ENCODE results near the gene ANKS1B.
"Not testable (repeated sequence)": the region's sequence is repeated elsewhere in the genome, so short reads cannot be mapped to it uniquely, and the experiment has no call there.

The ANKS1B gene

DNA sequence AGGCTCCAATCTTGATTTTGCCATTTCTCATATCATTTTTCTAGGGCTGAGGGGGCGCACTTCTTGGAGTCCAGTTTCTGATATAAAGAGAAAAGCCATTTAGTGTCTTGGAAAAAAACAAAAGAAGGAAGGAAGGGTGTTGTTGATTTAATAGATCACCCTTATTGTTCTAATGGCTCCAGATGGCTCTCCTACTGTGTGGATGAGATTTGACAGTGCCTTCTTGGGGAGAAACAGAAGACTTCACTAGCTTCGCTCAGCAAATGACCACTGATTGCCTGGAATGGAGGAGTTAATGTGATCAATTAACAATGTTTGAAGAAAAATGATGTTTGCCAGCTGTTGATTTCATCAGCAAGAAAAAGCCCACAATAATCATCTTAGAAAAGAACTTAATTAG, 1123.5 kb downstream of the ANKS1B start:
- H3K9me3 ChIP-seq (ENCODE audit: low read length), result no peaks in the 10 kb centered on the region
- peaks cover 22% of the 10 kb centered on the region for H3K4me1 ChIP-seq (ENCODE audit: insufficient read depth, low read length)
- H3K36me3 ChIP-seq (ENCODE audit: insufficient read depth, low read length), result no peaks in the 10 kb centered on the region
- H3K4me3 ChIP-seq (ENCODE audit: low read length), result no peak overlapping the region
- H2AFZ ChIP-seq (ENCODE audit: low read depth, low read length), result no peak overlapping the region
- H3K27me3 ChIP-seq (ENCODE audit: insufficient read depth, low read length), result no peaks in the 10 kb centered on the region

DNA sequence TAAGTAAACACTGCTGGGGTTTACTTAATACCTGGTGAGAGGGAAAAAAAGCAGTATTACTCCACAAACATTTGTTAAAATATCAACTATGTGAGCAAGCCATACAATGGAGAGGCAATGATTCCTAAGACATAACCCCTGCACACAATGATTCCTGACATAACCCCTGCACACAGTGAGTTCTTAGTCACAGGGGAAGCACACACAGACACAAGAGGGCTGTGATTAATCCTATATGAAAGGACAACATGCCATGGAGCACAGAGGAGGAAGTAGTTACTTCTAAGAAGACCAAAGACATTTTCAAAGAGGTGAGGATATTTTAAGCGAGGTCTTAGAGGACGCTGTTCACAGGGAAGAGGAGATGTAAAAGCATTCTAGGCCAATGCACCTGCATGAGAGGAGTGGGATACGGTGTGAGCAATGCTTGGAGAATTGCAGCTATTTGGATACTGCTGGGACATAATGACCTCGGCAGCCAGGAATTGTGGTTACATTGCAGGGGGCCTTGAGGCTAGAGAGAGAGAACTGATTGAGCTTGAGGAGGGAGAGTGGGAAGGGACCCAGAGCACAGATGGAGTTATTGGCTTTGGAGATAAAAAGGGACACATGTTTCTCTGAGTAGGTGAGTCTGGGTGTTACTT, 1127.7 kb downstream of the ANKS1B start:
- no peaks in the 10 kb centered on the region for H3K9me3 ChIP-seq (ENCODE audit: low read length)
- no peaks in the 10 kb centered on the region for H3K36me3 ChIP-seq (ENCODE audit: insufficient read depth, low read length)
- no peak overlapping the region for H3K4me3 ChIP-seq (ENCODE audit: low read length)
- H2AFZ ChIP-seq (ENCODE audit: low read depth, low read length), result no peak overlapping the region
- H3K4me1 ChIP-seq (ENCODE audit: insufficient read depth, low read length), result peaks cover 12% of the 10 kb centered on the region
- H3K27me3 ChIP-seq (ENCODE audit: insufficient read depth, low read length), result no peaks in the 10 kb centered on the region

DNA sequence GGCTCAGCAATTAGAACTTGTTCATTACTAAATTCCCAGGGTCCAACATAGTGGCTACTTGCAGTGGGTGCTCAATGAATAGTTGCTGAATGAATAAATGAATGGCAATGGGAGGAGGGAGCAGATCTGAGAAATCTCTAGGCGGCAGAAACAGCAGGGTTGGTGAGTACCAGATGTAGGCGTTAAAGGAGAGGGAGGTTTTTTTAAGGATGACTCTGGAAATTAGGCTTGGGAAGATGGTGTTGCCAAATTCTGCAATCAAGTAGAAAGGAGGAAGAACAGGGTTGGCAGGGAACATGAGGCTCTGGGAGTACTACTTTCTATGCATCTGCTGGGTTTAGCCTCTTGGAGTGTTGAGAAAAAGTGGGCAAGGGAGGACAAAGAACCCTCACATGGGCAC, 1132.6 kb downstream of the ANKS1B start:
- H3K9me3 ChIP-seq (ENCODE audit: low read length), result no peaks in the 10 kb centered on the region
- H3K4me1 ChIP-seq (ENCODE audit: insufficient read depth, low read length), result peaks cover 3% of the 10 kb centered on the region
- H3K36me3 ChIP-seq (ENCODE audit: insufficient read depth, low read length), result no peaks in the 10 kb centered on the region
- H2AFZ ChIP-seq (ENCODE audit: low read depth, low read length), result no peak overlapping the region
- H3K27me3 ChIP-seq (ENCODE audit: insufficient read depth, low read length), result no peaks in the 10 kb centered on the region
- H3K4me3 ChIP-seq (ENCODE audit: low read length), result no peak overlapping the region

DNA sequence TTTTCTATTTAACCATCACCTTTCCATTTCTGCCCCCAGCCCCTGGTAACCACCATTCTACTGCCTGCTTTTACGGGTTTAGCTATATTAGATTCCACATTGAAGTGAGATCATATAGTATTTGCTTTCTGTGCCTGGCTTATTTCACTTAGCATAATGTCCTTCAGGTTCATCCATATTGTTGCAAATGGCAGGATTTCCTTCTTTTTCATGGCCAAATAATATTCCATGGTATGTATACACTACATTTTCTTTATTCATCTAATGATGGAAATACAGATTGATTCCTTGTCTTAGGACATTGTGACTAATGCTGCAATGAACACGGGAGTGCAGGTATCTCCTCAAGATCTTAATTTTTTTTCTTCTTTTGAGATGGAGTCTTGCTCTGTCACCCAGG, 1137.5 kb downstream of the ANKS1B start:
- Histone ChIP-seq H3K27me3 (ENCODE audit: insufficient read depth, low read length) (no peaks in the 10 kb centered on the region), H2AFZ (ENCODE audit: low read depth, low read length) (no peak overlapping the region), H3K9me3 (ENCODE audit: low read length) (no peaks in the 10 kb centered on the region), H3K4me1 (ENCODE audit: insufficient read depth, low read length) (no peaks in the 10 kb centered on the region), H3K36me3 (ENCODE audit: insufficient read depth, low read length) (no peaks in the 10 kb centered on the region), H3K4me3 (ENCODE audit: low read length) (no peak overlapping the region)

DNA sequence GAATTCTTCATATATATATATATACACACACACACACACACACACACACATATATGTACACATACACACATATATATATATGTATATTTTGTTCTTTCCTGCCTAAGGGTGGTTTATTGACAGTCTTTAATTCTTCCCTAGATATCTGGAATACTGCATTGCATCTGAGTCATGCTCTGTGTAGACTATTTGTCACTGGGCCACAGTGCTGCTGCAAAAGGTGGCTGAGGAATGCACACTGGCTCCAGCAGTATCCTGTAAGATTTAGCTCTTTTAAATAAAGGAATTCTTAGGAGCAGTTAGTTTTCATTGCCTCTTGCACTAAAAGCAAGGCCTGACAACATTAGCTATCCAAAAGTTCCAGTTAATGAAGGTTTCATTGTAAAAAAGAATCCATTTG, 1138.8 kb downstream of the ANKS1B start:
- H3K4me1 ChIP-seq (ENCODE audit: insufficient read depth, low read length), result no peaks in the 10 kb centered on the region
- no peak overlapping the region for H3K4me3 ChIP-seq (ENCODE audit: low read length)
- no peak overlapping the region for H2AFZ ChIP-seq (ENCODE audit: low read depth, low read length)
- H3K36me3 ChIP-seq (ENCODE audit: insufficient read depth, low read length), result no peaks in the 10 kb centered on the region
- no peaks in the 10 kb centered on the region for H3K27me3 ChIP-seq (ENCODE audit: insufficient read depth, low read length)
- H3K9me3 ChIP-seq (ENCODE audit: low read length), result no peaks in the 10 kb centered on the region

DNA sequence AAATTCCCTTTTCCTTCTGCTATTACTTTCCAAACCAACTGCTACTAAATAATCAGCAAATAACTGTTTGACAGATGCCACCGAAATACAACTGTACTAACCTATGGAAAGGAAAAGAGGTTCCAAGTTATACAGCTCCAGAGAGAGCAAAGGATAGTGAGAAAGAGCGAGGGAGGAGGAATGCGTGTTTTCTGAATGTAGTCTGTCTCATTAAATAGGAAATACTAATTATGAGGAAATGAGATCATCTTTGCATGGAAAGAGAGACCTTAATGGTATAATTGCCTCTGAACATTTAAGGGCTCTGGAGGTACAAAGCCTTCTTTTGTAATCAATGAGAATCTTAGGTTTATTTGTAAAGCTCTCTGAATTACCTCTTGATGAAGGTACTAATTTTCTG, 1144.4 kb downstream of the ANKS1B start:
- H3K4me3 ChIP-seq (ENCODE audit: low read length), result no peak overlapping the region
- no peaks in the 10 kb centered on the region for H3K36me3 ChIP-seq (ENCODE audit: insufficient read depth, low read length)
- no peaks in the 10 kb centered on the region for H3K4me1 ChIP-seq (ENCODE audit: insufficient read depth, low read length)
- no peak overlapping the region for H2AFZ ChIP-seq (ENCODE audit: low read depth, low read length)
- H3K27me3 ChIP-seq (ENCODE audit: insufficient read depth, low read length), result no peaks in the 10 kb centered on the region
- no peaks in the 10 kb centered on the region for H3K9me3 ChIP-seq (ENCODE audit: low read length)

DNA sequence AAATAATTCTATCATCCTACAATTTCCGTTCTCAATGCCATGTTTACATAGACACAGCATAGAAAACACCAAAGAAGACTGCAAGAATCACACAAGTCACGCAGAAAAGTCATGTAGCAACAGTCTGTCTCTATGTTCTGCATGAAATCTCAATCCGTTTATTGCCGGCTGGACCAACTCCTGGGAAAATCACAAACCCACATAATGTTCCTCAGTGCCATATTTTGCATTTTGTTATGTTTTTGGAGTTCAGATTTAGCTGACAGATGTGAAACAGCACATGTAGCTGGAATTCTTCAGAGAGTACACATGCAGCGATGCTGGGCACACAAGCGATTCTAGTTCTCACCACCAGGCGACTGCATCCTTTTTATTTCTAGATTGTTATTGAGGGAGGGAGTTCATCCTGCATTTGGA, 1146.5 kb downstream of the ANKS1B start:
- Histone ChIP-seq H3K4me1 (ENCODE audit: insufficient read depth, low read length) (no peaks in the 10 kb centered on the region), H3K27me3 (ENCODE audit: insufficient read depth, low read length) (no peaks in the 10 kb centered on the region), H3K4me3 (ENCODE audit: low read length) (no peak overlapping the region), H3K9me3 (ENCODE audit: low read length) (no peaks in the 10 kb centered on the region), H3K36me3 (ENCODE audit: insufficient read depth, low read length) (no peaks in the 10 kb centered on the region), H2AFZ (ENCODE audit: low read depth, low read length) (no peak overlapping the region)

DNA sequence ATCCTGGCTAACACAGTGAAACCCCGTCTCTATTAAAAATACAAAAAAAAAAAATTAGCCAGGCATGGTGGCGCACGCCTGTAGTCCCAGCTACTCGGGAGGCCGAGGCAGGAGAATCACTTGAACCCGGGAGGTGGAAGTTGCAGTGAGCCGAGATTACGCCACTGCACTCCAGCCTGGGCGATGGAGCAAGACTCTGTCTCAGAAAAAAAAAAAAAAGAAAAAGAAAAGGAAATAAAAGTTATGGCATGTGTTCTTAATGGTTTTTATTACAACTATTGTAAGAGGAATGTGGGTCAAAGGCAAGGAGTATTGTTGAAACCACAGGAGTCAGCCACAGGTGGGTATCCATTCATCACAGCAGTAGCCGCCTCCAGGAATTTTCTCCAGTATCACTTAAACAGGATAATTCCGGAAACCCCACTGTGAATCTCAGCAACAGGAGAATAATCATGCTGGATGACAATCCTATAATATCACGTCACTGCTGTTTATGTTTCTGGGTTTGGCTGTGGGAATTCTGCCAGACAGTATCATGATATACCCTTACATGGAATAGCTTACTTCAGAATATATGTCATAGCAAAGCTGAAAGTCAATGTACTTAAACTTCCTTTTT, 1147.5 kb downstream of the ANKS1B start:
- not testable (repeated sequence) for H3K27me3 ChIP-seq (ENCODE audit: insufficient read depth, low read length); H2AFZ ChIP-seq (ENCODE audit: low read depth, low read length); H3K36me3 ChIP-seq (ENCODE audit: insufficient read depth, low read length); H3K4me3 ChIP-seq (ENCODE audit: low read length); H3K9me3 ChIP-seq (ENCODE audit: low read length); H3K4me1 ChIP-seq (ENCODE audit: insufficient read depth, low read length)

DNA sequence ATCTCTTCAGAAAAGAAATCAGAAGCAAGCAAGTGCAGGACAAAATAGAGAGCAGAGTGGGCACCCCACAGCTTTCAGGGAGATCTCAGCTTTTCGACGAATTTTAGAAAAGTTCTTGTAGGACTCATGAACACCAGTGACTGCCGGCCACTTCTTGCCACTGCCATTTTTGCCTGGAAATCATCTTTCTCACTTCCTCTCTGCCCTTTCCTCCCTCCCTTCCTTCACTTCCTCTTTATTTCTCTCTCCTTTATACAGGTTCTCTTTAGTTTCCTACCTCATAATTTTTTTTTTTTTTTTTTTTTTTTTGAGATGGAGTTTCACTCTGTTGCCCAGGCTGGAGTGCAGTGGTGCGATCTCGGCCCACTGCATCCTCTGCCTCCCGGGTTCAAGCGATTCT, 1154.1 kb downstream of the ANKS1B start:
- Histone ChIP-seq H3K36me3 (ENCODE audit: insufficient read depth, low read length) (no peaks in the 10 kb centered on the region), H3K9me3 (ENCODE audit: low read length) (no peaks in the 10 kb centered on the region), H3K4me1 (ENCODE audit: insufficient read depth, low read length) (no peaks in the 10 kb centered on the region)

DNA sequence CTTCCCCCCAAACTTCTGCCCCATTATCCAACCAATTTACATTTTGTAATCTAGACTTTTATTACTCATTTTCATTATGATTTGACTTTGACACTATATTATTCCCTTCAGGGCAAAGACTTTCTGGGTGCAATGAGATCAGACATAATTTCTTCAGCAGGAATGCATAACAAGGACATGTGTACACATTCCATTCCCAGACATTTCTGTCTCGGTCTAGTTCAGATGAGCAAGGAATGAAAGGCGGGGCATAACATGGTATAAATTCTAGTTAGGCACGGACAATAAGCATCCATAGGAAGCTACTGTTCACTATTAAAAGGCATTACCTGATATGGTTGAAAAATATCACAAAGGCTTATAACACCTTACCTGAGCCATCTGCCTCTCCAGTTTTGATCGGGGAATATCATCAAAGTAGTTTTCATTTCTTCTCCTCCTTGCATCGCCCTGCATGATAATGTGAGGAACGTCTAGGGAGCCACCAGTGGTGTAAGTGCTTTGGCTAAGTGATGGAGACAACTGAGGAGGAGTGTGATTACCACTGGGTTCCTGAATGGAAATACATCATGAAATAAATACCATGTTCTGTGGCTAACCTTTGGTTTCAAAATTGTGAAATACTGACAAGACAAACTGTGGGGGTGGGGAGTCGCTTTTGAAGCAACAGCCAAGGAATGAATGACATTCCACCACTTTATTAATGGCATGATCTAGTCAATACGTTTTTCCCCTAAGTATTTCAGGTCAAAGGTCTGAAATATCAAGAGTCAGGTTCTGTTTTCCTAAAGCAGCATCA, 1155.7 kb downstream of the ANKS1B start:
- H3K27me3 ChIP-seq (ENCODE audit: insufficient read depth, low read length), result no peaks in the 10 kb centered on the region

More for the DNA sequence above, 1154.1 kb downstream of the ANKS1B start:
- no peaks in the 10 kb centered on the region for H3K27me3 ChIP-seq (ENCODE audit: insufficient read depth, low read length)
- H2AFZ ChIP-seq (ENCODE audit: low read depth, low read length), result no peak overlapping the region
- H3K4me3 ChIP-seq (ENCODE audit: low read length), result no peak overlapping the region

DNA sequence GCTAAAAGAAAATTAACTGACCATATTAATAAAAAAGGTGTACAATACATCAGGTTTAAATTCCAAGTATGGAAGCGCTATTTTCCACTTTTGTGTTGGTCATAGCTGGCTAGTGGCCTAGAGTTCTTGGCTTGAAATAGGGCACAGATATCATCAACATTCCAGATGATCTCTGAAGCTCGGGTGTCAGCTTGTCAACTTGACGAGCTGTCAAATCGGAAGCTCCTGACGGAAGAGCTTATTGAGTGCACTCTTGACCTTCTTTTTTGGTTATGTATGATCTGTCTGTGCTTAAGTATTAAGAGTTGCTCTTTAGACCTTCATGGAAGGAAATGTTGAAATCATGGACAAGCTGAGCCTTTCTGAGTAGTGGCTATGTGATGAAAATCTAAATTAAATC, 1161.7 kb downstream of the ANKS1B start:
- Histone ChIP-seq H2AFZ (ENCODE audit: low read depth, low read length) (no peak overlapping the region), H3K4me3 (ENCODE audit: low read length) (no peak overlapping the region), H3K36me3 (ENCODE audit: insufficient read depth, low read length) (no peaks in the 10 kb centered on the region)

More for the DNA sequence above, 1155.7 kb downstream of the ANKS1B start:
- no peaks in the 10 kb centered on the region for H3K36me3 ChIP-seq (ENCODE audit: insufficient read depth, low read length)
- no peaks in the 10 kb centered on the region for H3K9me3 ChIP-seq (ENCODE audit: low read length)
- no peak overlapping the region for H3K4me3 ChIP-seq (ENCODE audit: low read length)
- no peak overlapping the region for H2AFZ ChIP-seq (ENCODE audit: low read depth, low read length)
- no peaks in the 10 kb centered on the region for H3K4me1 ChIP-seq (ENCODE audit: insufficient read depth, low read length)

DNA sequence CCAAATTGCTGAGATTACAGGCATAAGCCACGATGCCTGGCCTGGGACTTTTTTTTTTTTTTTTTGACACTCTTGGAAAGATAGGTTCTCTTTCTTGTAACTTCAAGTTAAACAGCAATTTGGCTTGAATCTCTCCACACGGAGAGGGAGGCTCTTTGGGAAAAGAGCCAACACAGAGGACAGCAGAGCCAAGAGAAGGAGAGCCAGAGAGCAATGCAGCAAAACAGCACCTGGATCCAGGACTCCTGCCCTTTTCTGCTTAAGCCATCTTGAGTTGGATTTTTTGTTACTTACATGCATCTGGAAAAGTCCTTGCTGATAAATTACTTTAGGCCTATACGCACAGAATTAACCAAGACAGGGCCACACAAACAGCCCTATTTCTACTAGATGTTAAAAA, 1162.9 kb downstream of the ANKS1B start:
- Histone ChIP-seq H3K36me3 (ENCODE audit: insufficient read depth, low read length) (no peaks in the 10 kb centered on the region), H3K27me3 (ENCODE audit: insufficient read depth, low read length) (no peaks in the 10 kb centered on the region), H3K4me1 (ENCODE audit: insufficient read depth, low read length) (peaks cover 32% of the 10 kb centered on the region), H3K4me3 (ENCODE audit: low read length) (no peak overlapping the region), H2AFZ (ENCODE audit: low read depth, low read length) (no peak overlapping the region), H3K9me3 (ENCODE audit: low read length) (no peaks in the 10 kb centered on the region)

More for the DNA sequence above, 1161.7 kb downstream of the ANKS1B start:
- Histone ChIP-seq H3K27me3 (ENCODE audit: insufficient read depth, low read length) (no peaks in the 10 kb centered on the region), H3K9me3 (ENCODE audit: low read length) (no peaks in the 10 kb centered on the region), H3K4me1 (ENCODE audit: insufficient read depth, low read length) (peaks cover 28% of the 10 kb centered on the region)

DNA sequence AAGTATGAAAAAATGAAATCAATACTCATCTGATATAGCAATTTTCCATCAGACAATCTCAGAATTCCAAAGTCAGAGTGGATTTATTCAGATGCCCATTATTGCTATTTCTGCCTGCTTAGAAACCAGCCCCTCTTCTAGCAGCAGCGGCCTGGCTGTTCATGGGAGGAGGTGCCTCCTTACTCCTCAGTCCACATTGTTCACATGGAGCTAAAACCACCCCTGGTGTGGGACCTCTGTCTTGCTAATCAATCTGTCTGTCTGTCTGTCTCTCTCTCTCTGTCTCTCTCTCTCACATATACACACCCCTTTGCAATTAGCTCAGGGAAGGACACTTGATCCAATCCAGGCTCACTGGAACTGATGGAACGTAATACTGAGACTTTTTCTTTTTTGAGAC, 1163.5 kb downstream of the ANKS1B start:
- Histone ChIP-seq H3K9me3 (ENCODE audit: low read length) (no peaks in the 10 kb centered on the region), H3K36me3 (ENCODE audit: insufficient read depth, low read length) (no peaks in the 10 kb centered on the region), H3K27me3 (ENCODE audit: insufficient read depth, low read length) (no peaks in the 10 kb centered on the region), H3K4me1 (ENCODE audit: insufficient read depth, low read length) (peaks cover 32% of the 10 kb centered on the region), H3K4me3 (ENCODE audit: low read length) (no peak overlapping the region), H2AFZ (ENCODE audit: low read depth, low read length) (no peak overlapping the region)

All from neuron (in vitro differentiated cells).